Measurements from ENCODE around the gene CALCB. TPM values are rescaled to one million over a fixed set of nuclear protein-coding genes. Genes with fewer than 3 reads are reported as not detected.

CALCB gene
- total RNA-seq, 2 donors from 2014 or later: 0.12 to 0.50 TPM

GRCh38 chr11:15114501-15115475 is 41.4 kb downstream of the CALCB start, which contains the start of gene INSC:
Gene INSC, plus strand, starts transcription at chr11:15114923. Its CDS starts 34,252 bp downstream, at chr11:15149175.
- DNase-seq (ENCODE audit: low spot score) (no peak), ATAC-seq (no peak)
- Mint-ChIP-seq H3K9me3 (no peaks in the 10 kb centered on the region), H3K36me3 (no peaks in the 10 kb centered on the region), H3K27ac (peak within 1 kb of the TSS in 1 of 2 donors; percentile 17), H3K27me3 (peaks cover 21 to 29% of the 10 kb centered on the region in 2 donors), H3K4me1 (ENCODE audit: low read depth in 2 of 2) (peaks cover 19 to 25% of the 10 kb centered on the region in 2 donors), H3K4me3 (peak within 1 kb of the TSS; percentile 58)

- Mint-ChIP-seq H3K27ac (no peak overlapping the region), H3K4me3 (no peak overlapping the region), H3K9me3 (no peaks in the 10 kb centered on the region), H3K4me1 (ENCODE audit: low read depth in 2 of 2) (peaks cover 25 to 30% of the 10 kb centered on the region in 2 donors), H3K27me3 (peaks cover 25 to 34% of the 10 kb centered on the region in 2 donors), H3K36me3 (no peaks in the 10 kb centered on the region)
- DNase-seq (ENCODE audit: low spot score) (no peak), ATAC-seq (no peak)
Measured at GRCh38 chr11:15115686-15116085, 42.3 kb downstream of the CALCB start.

GRCh38 chr11:15117751-15118150 is 44.4 kb downstream of the CALCB start:
- ATAC-seq (no peak), DNase-seq (ENCODE audit: low spot score) (no peak)
- H3K4me3 Mint-ChIP-seq: no peak overlapping the region
- no peaks in the 10 kb centered on the region for H3K36me3 Mint-ChIP-seq
- no peaks in the 10 kb centered on the region for H3K9me3 Mint-ChIP-seq
- H3K27me3 Mint-ChIP-seq: peaks cover 28 to 45% of the 10 kb centered on the region in 2 donors
- H3K4me1 Mint-ChIP-seq (ENCODE audit: low read depth in 2 of 2): peaks cover 25 to 30% of the 10 kb centered on the region in 2 donors
- H3K27ac Mint-ChIP-seq: no peak overlapping the region

- ATAC-seq: peak; percentile 52 to 74
- peaks cover 18 to 25% of the 10 kb centered on the region in 2 donors for H3K4me1 Mint-ChIP-seq (ENCODE audit: low read depth in 2 of 2)
- no peaks in the 10 kb centered on the region for H3K9me3 Mint-ChIP-seq
- no peak overlapping the region for H3K4me3 Mint-ChIP-seq
- no peaks in the 10 kb centered on the region for H3K36me3 Mint-ChIP-seq
- peaks cover 33 to 49% of the 10 kb centered on the region in 2 donors for H3K27me3 Mint-ChIP-seq
- no peak overlapping the region for H3K27ac Mint-ChIP-seq
- no peak for DNase-seq (ENCODE audit: low spot score)
Measured at GRCh38 chr11:15118431-15118830, 45.0 kb downstream of the CALCB start.

GRCh38 chr11:15119352-15119751 is 46.0 kb downstream of the CALCB start:
- no peaks in the 10 kb centered on the region for H3K9me3 Mint-ChIP-seq
- DNase-seq (ENCODE audit: low spot score) (no peak), ATAC-seq (peak in 1 of 2 donors; percentile 70)
- peaks cover 33 to 49% of the 10 kb centered on the region in 2 donors for H3K27me3 Mint-ChIP-seq
- no peak overlapping the region for H3K4me3 Mint-ChIP-seq
- no peak overlapping the region for H3K27ac Mint-ChIP-seq
- peaks cover 11 to 17% of the 10 kb centered on the region in 2 donors for H3K4me1 Mint-ChIP-seq (ENCODE audit: low read depth in 2 of 2)
- H3K36me3 Mint-ChIP-seq: no peaks in the 10 kb centered on the region

GRCh38 chr11:15119826-15120225 is 46.4 kb downstream of the CALCB start:
- Mint-ChIP-seq H3K4me3 (no peak overlapping the region), H3K36me3 (no peaks in the 10 kb centered on the region), H3K27ac (no peak overlapping the region), H3K4me1 (ENCODE audit: low read depth in 2 of 2) (peaks cover 11 to 16% of the 10 kb centered on the region in 2 donors), H3K27me3 (peaks cover 34 to 50% of the 10 kb centered on the region in 2 donors), H3K9me3 (no peaks in the 10 kb centered on the region)
- ATAC-seq (no peak), DNase-seq (ENCODE audit: low spot score) (no peak)

GRCh38 chr11:15123849-15124248 is 50.5 kb downstream of the CALCB start:
- H3K4me1 Mint-ChIP-seq (ENCODE audit: low read depth in 2 of 2): peaks cover 6 to 9% of the 10 kb centered on the region in 2 donors
- peaks cover 26 to 43% of the 10 kb centered on the region in 2 donors for H3K27me3 Mint-ChIP-seq
- no peak for ATAC-seq
- H3K27ac Mint-ChIP-seq: no peak overlapping the region
- no peaks in the 10 kb centered on the region for H3K36me3 Mint-ChIP-seq
- H3K4me3 Mint-ChIP-seq: no peak overlapping the region
- H3K9me3 Mint-ChIP-seq: no peaks in the 10 kb centered on the region
- DNase-seq (ENCODE audit: low spot score): no peak

- ATAC-seq (no peak), DNase-seq (ENCODE audit: low spot score) (no peak)
- H3K9me3 Mint-ChIP-seq: no peaks in the 10 kb centered on the region
- no peak overlapping the region for H3K27ac Mint-ChIP-seq
- peaks cover 26 to 43% of the 10 kb centered on the region in 2 donors for H3K27me3 Mint-ChIP-seq
- H3K4me1 Mint-ChIP-seq (ENCODE audit: low read depth in 2 of 2): peaks cover 6% of the 10 kb centered on the region in 2 donors
- no peaks in the 10 kb centered on the region for H3K36me3 Mint-ChIP-seq
- H3K4me3 Mint-ChIP-seq: no peak overlapping the region
Measured at GRCh38 chr11:15124528-15124927, 51.1 kb downstream of the CALCB start.

- Mint-ChIP-seq H3K27ac (no peak overlapping the region), H3K4me1 (ENCODE audit: low read depth in 2 of 2) (no peaks in the 10 kb centered on the region), H3K27me3 (peaks cover 22 to 31% of the 10 kb centered on the region in 2 donors), H3K4me3 (no peak overlapping the region), H3K9me3 (no peaks in the 10 kb centered on the region), H3K36me3 (no peaks in the 10 kb centered on the region)
- no peak for DNase-seq (ENCODE audit: low spot score)
- no peak for ATAC-seq
Measured at GRCh38 chr11:15127341-15127740, 53.9 kb downstream of the CALCB start.

Other genes with a start within 250 kb of the CALCB start
- 10 to 100 TPM in 1 of 2 donors, 1 to 10 TPM in 1; 9.1 to 11.1 TPM for gene CYP2R1, start 181.4 kb upstream of the CALCB start, total RNA-seq
- gene CALCA, start 101.2 kb upstream of the CALCB start, total RNA-seq: not detected
- under 1 TPM in 1 of 2 donors, not detected in 1; 0.55 TPM for gene INSC, start 41.3 kb downstream of the CALCB start, total RNA-seq

All from natural killer cell treated with Interleukin-12 subunit alpha and Interleukin-12 subunit beta and Interleukin-15 and Interleukin-18, amount 100 ng/mL, for 72 hours (primary cell).